Measurements from ENCODE around the gene ADAMTSL3.

DNA sequence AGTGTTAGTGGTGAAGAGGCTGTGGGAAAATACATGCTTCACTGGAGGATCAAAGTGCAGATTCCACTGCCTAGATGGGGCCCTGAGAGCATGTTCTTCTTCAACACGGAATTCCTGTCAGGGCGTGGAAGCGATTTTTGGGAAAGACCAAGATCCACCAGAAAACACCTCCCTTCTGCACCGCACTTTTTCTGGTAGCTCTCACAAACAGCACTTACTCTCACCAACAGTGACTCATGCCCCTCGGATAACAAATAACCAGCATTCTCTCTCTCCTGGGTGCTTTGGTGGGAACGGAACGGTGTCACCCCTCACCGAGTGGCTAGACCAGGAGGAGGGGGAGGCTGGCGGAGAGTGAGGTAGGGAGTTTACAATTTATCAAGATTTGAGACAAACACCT, 40.1 kb downstream of the ADAMTSL3 start:
- TF ChIP-seq, protein P1, sequence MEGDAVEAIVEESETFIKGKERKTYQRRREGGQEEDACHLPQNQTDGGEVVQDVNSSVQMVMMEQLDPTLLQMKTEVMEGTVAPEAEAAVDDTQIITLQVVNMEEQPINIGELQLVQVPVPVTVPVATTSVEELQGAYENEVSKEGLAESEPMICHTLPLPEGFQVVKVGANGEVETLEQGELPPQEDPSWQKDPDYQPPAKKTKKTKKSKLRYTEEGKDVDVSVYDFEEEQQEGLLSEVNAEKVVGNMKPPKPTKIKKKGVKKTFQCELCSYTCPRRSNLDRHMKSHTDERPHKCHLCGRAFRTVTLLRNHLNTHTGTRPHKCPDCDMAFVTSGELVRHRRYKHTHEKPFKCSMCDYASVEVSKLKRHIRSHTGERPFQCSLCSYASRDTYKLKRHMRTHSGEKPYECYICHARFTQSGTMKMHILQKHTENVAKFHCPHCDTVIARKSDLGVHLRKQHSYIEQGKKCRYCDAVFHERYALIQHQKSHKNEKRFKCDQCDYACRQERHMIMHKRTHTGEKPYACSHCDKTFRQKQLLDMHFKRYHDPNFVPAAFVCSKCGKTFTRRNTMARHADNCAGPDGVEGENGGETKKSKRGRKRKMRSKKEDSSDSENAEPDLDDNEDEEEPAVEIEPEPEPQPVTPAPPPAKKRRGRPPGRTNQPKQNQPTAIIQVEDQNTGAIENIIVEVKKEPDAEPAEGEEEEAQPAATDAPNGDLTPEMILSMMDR (IDR thresholded peaks at IDR 0.05; ENCODE audit: low read depth, low read length): no peak
- TF ChIP-seq EZH2phosphoT487 (IDR thresholded peaks at IDR 0.05; ENCODE audit: low read depth): no peak
